HepG2 (cell line): ENCODE measurements around the gene VTI1B. TPM values are rescaled to one million over a fixed set of nuclear protein-coding genes. Genes with fewer than 3 reads are reported as not detected.

Experiments
- HOXA9 ChIP-seq: sonication (generic); formaldehyde crosslinking; IDR thresholded peaks from 2 replicates; pipeline ENCODE4 v1.8.1; 2022; ENCODE audit warnings: missing genetic modification reagents, mild to moderate bottlenecking, moderate library complexity, borderline replicate concordance
- NR2F1 ChIP-seq, 2 experiments: fragments of 450-650 bp in 1 of 2; formaldehyde crosslinking in 1 of 2; IDR thresholded peaks; 2 replicates each; pipeline versions ENCODE4 v1.5.0 to v1.6.1; 2016 to 2020; ENCODE audit warnings: mild to moderate bottlenecking in 1 of 2, missing compliant biosample characterization in 1 of 2, missing genetic modification reagents in 1 of 2, moderate library complexity in 1 of 2
- TRIM22 ChIP-seq: fragments of 450-650 bp; IDR thresholded peaks from 2 replicates; pipeline ENCODE4 v1.6.1; 2017
- ZBTB40 ChIP-seq, 2 experiments: fragments of 450-650 bp in 1 of 2; sonication (generic) in 1 of 2; formaldehyde crosslinking in 1 of 2; IDR thresholded peaks; 2 replicates each; pipeline versions ENCODE4 v1.6.1 to v1.8.0; 2016 to 2022; ENCODE audit warnings: antibody characterized with exemption in 1 of 2, mild to moderate bottlenecking in 1 of 2, missing genetic modification reagents in 1 of 2
- ZBTB7A ChIP-seq: sonication (generic); formaldehyde crosslinking; IDR thresholded peaks from 2 replicates; pipeline ENCODE4 v1.8.0; 2022; ENCODE audit warnings: mild to moderate bottlenecking, missing genetic modification reagents
- ZEB1 ChIP-seq: IDR thresholded peaks from 2 replicates; pipeline ENCODE4 v1.6.1; 2012; ENCODE audit warnings: mild to moderate bottlenecking, low read depth, inconsistent platforms; ENCODE audit not compliant: insufficient replicate concordance
- ZHX1 ChIP-seq: sonication (generic); formaldehyde crosslinking; IDR thresholded peaks from 2 replicates; pipeline ENCODE4 v1.8.1; 2022; ENCODE audit warnings: low read depth, mild to moderate bottlenecking, missing genetic modification reagents
- ZNF333 ChIP-seq: sonication (generic); formaldehyde crosslinking; IDR thresholded peaks from 2 replicates; pipeline ENCODE4 v1.4.0; 2020; ENCODE audit warnings: mild to moderate bottlenecking, missing genetic modification reagents, borderline replicate concordance
- ZNF574 ChIP-seq: sonication (generic); formaldehyde crosslinking; IDR thresholded peaks from 2 replicates; pipeline ENCODE4 v1.4.0; 2020; ENCODE audit warnings: missing genetic modification reagents
- polyA plus RNA-seq, 8 experiments: library from polyadenylated mRNA; depleted of rRNA in 3 of 8; stranded (reverse) in 7 of 8; unstranded in 1 of 8; fragments of >200 nt; fragmentation: Illumina TruSeq in 4 of 8; extraction: Trizol in 4 of 8; gene quantifications; 2 replicates each; pipeline versions ENCODE4 v1.2.1 to v1.2.3, GENCODE V29; 2011 to 2016; ENCODE audit warnings: low read depth in 4 of 8, missing spikeins in 1 of 8, mixed read lengths in 1 of 8; ENCODE audit not compliant: insufficient read depth in 1 of 8
- total RNA-seq, 5 experiments: library from RNA; depleted of rRNA; stranded (reverse); fragments of >200 nt; fragmentation: Illumina TruSeq; extraction: Trizol; gene quantifications; 2 replicates each; pipeline ENCODE4 v1.2.3, GENCODE V29; 2016; ENCODE audit warnings: low read depth in 1 of 5

VTI1B gene
- total and polyA plus RNA-seq, 2 of the 13 experiments (the other 11 are each of a cell fraction or from before 2014, with no cell fraction given), result 39.0 to 103 TPM

- peak; percentile 72 for TF ChIP-seq ZNF574
- peak; percentile 99 for TF ChIP-seq ZHX1 (CRISPR knock-in tag)
- TF ChIP-seq ZEB1, result peak; percentile 91
- no peak for TF ChIP-seq TRIM22
- TF ChIP-seq ZBTB40 (IDR thresholded peaks at IDR 0.05), result no peak
- peak; percentile 56; the same call in 1 of the 2 replicates for TF ChIP-seq ZBTB40 (CRISPR knock-in tag; IDR thresholded peaks at IDR 0.05)
- TF ChIP-seq ZBTB7A (CRISPR knock-in tag), result peak; percentile 57; the same call in 1 of the 2 replicates
- TF ChIP-seq HOXA9, result no peak
- 0 out of 2 replicates have a peak, but pooled peaks have one; percentile 32 for TF ChIP-seq ZNF333
- TF ChIP-seq NR2F1 (CRISPR knock-in tag; IDR thresholded peaks at IDR 0.05), result no peak
Measured at GRCh38 chr14:67619446-67620216, 54.8 kb downstream of the VTI1B start, which contains the start of gene ARG2 (continued).
